Activated CD4-positive, alpha-beta memory T cell treated with anti-CD3 and anti-CD28 coated beads, Interleukin-2, amount 10 ng/mL, durations not matched to agents 7 days and 5 days (primary cell): ENCODE measurements around the gene SULT1A2. TPM values are rescaled to one million over a fixed set of nuclear protein-coding genes. Genes with fewer than 3 reads are reported as not detected.
A peak's percentile ranks its signal among the peaks of the same experiment; 100 is the strongest.
"Not testable (repeated sequence)": the region's sequence is repeated elsewhere in the genome, so short reads cannot be mapped to it uniquely, and the experiment has no call there.

Experiments used
- CTCF ChIA-PET: fragments of 350-600 bp; sonication (Branson Sonifier 250); formaldehyde crosslinking; loops from one replicate; lab custom pipeline; 2021; ENCODE audit warnings: antibody characterized with exemption, inconsistent platforms; lab: Charles Lee
- POLR2A ChIA-PET: fragments of 350-600 bp; sonication (Branson Sonifier 250); formaldehyde crosslinking; loops from one replicate; lab custom pipeline; 2021; ENCODE audit warnings: antibody characterized with exemption; lab: Charles Lee
- DNase-seq: peaks from one replicate; pipeline ENCODE4 v3.0.0-alpha.2; 2020
- H3K27ac Mint-ChIP-seq: one replicate; pipeline ENCODE4 v1.8.0; 2021; ENCODE audit warnings: mild to moderate bottlenecking, mixed read lengths
- H3K27me3 Mint-ChIP-seq: one replicate; pipeline ENCODE4 v1.8.0; 2021; ENCODE audit warnings: mixed read lengths
- H3K36me3 Mint-ChIP-seq: one replicate; pipeline ENCODE4 v1.8.0; 2021; ENCODE audit warnings: low read depth, mixed read lengths
- H3K4me1 Mint-ChIP-seq: one replicate; pipeline ENCODE4 v1.8.0; 2021; ENCODE audit warnings: mixed read lengths
- H3K4me3 Mint-ChIP-seq: one replicate; pipeline ENCODE4 v1.8.0; 2021; ENCODE audit warnings: mild to moderate bottlenecking, mixed read lengths
- H3K9me3 Mint-ChIP-seq: one replicate; pipeline ENCODE4 v1.8.0; 2021; ENCODE audit warnings: mixed read lengths
- total RNA-seq, 2 experiments: library from RNA; stranded (reverse); gene quantifications; one replicate each; pipeline ENCODE4 v1.2.3, GENCODE V29; 2021

The SULT1A2 gene
- total RNA-seq, result under 1 TPM; 0.13 to 0.15 TPM

DNA sequence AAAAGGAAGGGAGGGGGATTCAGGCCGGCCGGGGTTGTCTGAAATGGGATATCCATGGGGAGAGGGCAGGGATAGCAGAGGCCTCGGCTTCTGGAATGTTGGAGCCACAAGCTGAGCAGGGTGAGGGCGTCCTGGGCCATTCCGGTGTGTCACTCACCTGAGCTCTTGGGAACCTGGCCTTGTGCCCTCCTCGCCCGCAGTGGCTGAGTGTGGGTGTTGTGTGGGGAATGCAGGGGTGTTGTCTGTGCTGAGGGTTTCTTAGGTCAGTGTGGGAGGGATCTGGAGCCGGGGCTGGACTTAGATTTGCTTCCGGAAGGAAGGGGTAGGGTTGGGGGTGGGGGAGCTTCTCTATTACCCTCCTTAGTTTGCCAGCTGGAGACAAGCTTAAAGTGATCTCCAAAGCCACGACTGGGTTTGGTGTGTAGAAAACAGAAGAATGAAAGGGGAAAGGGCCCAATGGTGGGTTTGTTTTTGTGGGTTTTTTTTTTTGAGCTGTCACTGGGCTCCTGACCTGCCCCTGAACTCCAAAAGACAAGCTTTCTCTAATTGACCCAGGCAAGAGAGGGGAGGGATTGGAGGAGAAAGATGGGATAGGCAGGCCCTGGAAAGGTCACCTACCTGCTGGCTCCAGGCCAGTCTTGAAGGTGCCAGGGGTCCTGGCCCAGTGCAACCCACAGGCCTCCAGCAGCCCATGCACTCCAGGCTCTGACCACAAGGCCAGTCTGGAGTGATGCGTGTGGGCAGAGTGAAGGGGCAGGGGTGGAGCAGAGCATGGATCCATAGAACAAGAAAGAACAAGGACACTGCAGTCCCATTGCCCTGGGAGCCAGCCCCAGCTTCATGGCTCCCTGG is at the start of gene SULT1A2:
TSS of gene SULT1A2 (minus strand) at position 211 of the 852 bp plus-strand sequence. CDS start 1,120 bp downstream, outside the sequence.
- H3K4me1 Mint-ChIP-seq, result no peaks in the 10 kb centered on the region
- no peaks in the 10 kb centered on the region for H3K36me3 Mint-ChIP-seq
- no peak within 1 kb of the TSS for H3K4me3 Mint-ChIP-seq
- H3K9me3 Mint-ChIP-seq, result no peaks in the 10 kb centered on the region
- DNase-seq, result no peak
- ChIA-PET POLR2A (interaction anchor here (0.9 kb wide), 1 partner anchor 14 kb away, joined by 3 read pairs; no protein-coding TSS in a partner anchor), CTCF (no interaction called here)
- H3K27ac Mint-ChIP-seq, result no peak within 1 kb of the TSS
- no peaks in the 10 kb centered on the region for H3K27me3 Mint-ChIP-seq

DNA sequence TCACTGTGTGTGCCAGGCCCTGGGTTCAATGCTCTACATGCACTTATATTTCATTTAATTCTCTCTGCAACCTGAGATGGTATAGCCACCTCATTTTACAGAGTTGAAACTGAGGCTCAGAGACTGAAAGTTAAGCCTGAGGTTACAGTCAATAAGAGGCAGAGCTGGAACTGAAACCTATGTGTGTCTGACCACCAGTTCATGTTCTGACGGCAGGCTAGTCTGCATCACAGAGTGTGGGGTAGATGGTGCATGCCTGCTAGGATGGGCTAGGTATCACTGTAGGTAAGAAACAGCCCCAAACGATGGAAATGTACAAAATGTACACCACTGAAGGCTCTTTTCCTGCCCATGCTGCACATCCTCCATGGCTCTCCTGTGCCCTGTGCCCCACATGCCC is 43.1 kb upstream of the SULT1A2 start:
- H3K4me1 Mint-ChIP-seq, POLR2A ChIA-PET, DNase-seq, H3K9me3 Mint-ChIP-seq, CTCF ChIA-PET, H3K27me3 Mint-ChIP-seq, H3K36me3 Mint-ChIP-seq, H3K27ac Mint-ChIP-seq, H3K4me3 Mint-ChIP-seq: not testable (repeated sequence)

DNA sequence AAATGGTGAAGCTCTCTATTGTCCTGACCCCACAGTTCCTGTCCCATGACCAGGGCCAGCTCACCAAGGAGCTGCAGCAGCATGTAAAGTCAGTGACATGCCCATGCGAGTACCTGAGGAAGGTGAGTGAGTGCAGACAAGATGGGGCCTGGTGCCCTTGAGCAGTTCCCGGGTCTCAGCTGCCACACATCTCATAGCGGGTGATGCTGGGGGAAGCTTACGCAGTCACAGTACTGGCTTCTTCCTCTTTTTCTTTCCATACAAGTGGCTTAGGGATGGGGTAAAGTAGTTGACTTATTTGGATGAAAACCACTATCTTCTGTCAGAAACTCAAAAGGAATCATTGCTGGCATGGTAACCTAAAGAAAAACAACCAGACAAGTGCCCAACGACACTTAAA is 41.5 kb upstream of the SULT1A2 start:
- H3K27me3 Mint-ChIP-seq, CTCF ChIA-PET, H3K36me3 Mint-ChIP-seq, H3K4me3 Mint-ChIP-seq, POLR2A ChIA-PET, H3K4me1 Mint-ChIP-seq, H3K9me3 Mint-ChIP-seq, H3K27ac Mint-ChIP-seq, DNase-seq: not testable (repeated sequence)

DNA sequence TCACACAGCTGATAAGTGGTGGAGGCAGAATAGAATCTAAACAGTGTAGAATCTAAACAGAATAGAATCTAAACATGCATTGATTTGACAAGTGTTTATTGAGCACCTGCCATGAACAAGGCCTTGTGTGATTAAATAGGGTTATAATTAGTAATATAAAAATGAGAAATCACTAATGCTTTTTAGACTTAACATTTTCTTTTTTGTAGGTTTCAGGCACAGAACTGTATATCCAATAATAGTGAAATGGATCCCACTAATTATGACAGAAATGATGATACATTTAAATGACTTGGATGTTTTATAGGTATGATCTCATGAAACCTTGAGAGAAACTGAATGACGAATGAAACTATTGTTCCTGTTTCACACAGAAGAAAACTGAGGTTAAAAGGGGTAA is 40.9 kb upstream of the SULT1A2 start, which contains the start of gene NPIPB8:
TSS of gene NPIPB8 (plus strand) at position 301 of the 400 bp plus-strand sequence. CDS start 296 bp downstream, outside the sequence.
- H3K27ac Mint-ChIP-seq, H3K36me3 Mint-ChIP-seq, H3K9me3 Mint-ChIP-seq, H3K27me3 Mint-ChIP-seq, H3K4me3 Mint-ChIP-seq, POLR2A ChIA-PET, DNase-seq, H3K4me1 Mint-ChIP-seq: not testable (repeated sequence)
- CTCF ChIA-PET, result interaction anchor here (0.6 kb wide), 1 partner anchor 16 kb away, joined by 3 read pairs; no protein-coding TSS in a partner anchor

DNA sequence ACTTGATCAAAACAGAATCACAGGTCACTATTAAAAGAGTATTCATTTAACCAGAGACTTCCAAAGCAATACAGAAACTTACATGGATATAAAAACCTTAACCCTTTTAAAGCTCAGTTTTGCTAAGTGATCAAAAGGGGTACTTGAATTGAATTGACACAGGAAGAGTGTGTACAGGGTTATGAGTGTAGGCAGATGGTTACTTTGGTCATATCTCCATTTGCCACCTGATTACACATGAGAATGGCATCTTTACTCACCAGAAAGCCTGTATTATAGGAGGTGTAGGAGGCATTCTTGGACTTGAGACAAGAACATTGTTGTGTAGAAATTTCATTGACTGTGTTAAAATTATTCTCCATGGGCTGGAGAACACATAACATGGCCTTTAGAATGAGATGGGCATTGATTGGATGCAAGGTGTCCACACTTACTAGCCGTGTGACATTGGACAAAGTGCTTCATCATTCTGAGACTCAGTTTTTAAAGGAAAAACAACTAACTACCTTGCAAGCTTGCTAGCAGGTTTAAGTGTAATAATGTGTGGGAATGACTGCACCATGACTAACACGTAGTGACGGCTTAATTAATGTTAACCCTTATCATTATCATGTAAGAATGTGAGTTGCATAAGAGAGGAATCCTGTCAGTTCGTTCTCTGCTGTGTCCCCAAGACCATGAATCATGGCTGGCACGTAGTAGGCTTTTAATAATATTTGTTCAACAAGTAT is 39.4 kb upstream of the SULT1A2 start:
- H3K36me3 Mint-ChIP-seq, POLR2A ChIA-PET: not testable (repeated sequence)

DNA sequence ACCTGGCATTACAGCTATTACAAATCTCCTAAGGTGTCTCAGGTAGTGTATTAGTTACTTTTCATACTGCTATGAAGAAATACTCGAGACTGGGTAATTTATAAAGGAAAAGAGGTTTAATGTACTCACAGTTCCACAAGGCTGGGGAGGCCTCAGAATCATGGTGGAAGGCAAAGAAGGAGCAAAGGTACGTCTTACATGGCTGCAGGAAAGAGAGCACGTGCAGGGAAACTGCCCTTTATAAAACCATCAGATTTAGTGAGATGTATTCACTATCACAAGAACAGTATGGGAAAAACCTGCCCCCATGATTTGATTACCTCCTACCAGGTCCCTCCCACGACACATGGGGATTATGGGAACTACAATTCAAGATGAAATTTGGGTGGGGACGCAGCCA is 34.1 kb upstream of the SULT1A2 start:
- DNase-seq, H3K36me3 Mint-ChIP-seq, H3K27ac Mint-ChIP-seq, POLR2A ChIA-PET, CTCF ChIA-PET, H3K9me3 Mint-ChIP-seq, H3K4me1 Mint-ChIP-seq, H3K4me3 Mint-ChIP-seq: not testable (repeated sequence)
- H3K27me3 Mint-ChIP-seq, result peaks cover 13% of the 10 kb centered on the region

More for the DNA sequence above, 39.4 kb upstream of the SULT1A2 start:
- H3K27me3 Mint-ChIP-seq, DNase-seq, CTCF ChIA-PET, H3K9me3 Mint-ChIP-seq, H3K4me1 Mint-ChIP-seq, H3K27ac Mint-ChIP-seq, H3K4me3 Mint-ChIP-seq: not testable (repeated sequence)

DNA sequence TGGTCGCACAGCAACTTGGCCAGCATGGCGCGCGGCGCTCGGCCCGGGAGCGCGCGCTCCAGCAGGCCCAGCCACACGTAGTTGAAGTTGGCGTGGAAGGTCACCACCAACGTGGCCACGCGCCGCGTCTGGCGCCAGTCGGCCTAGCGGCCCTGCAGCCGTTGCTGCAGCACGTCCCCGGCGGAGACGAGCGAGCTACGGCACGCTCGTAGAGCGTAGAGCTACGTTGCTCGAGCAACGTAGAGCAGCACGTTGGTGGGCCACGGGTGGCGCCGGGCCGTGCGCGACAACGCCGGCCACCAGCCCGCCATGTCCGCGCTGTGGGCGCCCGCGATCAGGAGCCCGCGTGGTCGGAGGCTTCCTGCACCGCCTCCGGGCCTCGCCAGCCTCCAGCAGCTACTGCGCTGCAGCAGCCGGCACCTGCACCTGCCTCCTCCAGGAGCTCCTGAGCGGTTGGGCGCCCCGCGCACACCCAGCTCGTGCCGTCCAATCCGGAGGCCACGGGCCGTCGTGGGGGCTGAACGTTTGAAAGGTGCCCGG is 26.4 kb upstream of the SULT1A2 start:
- CTCF ChIA-PET, result interaction anchor here (0.9 kb wide), 1 partner anchor 69 kb away, joined by 3 read pairs; the partner anchor contains the start of gene SGF29
- peaks cover 17% of the 10 kb centered on the region for H3K4me1 Mint-ChIP-seq
- H3K36me3 Mint-ChIP-seq, result no peaks in the 10 kb centered on the region
- no peaks in the 10 kb centered on the region for H3K9me3 Mint-ChIP-seq
- no peak overlapping the region for H3K27ac Mint-ChIP-seq
- POLR2A ChIA-PET, result interaction anchor here (1.0 kb wide), 1 partner anchor 14 kb away, joined by 5 read pairs; the partner anchor contains the start of gene SULT1A1
- H3K27me3 Mint-ChIP-seq, result peaks cover 16% of the 10 kb centered on the region
- H3K4me3 Mint-ChIP-seq, result peak overlapping the region; percentile 77
- peak; percentile 60 for DNase-seq

DNA sequence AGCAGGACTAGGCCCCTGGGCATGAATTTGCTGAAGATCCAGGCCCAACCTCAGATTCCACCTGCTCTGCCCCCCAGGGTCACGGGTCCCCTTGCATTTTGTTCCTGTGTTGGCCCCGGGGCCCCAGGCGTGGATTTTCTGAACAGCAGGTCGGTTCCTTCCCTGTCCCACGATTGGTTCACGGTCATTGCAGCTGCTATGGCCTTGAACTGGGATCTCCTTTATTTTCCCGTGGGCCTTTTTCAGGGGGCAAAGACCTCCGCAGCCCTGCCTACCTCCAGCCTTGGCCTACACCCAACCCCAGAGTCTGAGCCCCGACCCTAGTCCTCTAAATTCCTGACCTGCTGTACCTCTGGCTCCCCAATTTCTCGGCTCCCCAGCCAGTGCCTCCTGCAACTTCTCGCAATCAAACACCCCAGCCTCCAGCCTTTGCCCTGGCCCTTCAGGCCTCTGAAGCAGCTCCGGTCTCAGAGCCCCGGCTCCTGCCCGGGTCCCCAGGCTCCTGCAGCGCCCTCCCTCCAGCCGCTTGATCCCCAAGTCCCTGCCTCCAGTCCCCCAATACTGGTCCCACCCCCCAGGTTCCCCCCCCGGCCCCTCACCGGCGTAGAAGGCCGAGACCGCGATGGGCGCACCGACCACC is 25.8 kb upstream of the SULT1A2 start:
- CTCF ChIA-PET, H3K27ac Mint-ChIP-seq, H3K9me3 Mint-ChIP-seq, DNase-seq, H3K36me3 Mint-ChIP-seq: not testable (repeated sequence)
- POLR2A ChIA-PET, result interaction anchor here (1.0 kb wide), 1 partner anchor 13 kb away, joined by 5 read pairs; the partner anchor contains the start of gene SULT1A1
- Mint-ChIP-seq H3K4me1 (peaks cover 17% of the 10 kb centered on the region), H3K4me3 (peak overlapping the region; percentile 77), H3K27me3 (peaks cover 15% of the 10 kb centered on the region)

DNA sequence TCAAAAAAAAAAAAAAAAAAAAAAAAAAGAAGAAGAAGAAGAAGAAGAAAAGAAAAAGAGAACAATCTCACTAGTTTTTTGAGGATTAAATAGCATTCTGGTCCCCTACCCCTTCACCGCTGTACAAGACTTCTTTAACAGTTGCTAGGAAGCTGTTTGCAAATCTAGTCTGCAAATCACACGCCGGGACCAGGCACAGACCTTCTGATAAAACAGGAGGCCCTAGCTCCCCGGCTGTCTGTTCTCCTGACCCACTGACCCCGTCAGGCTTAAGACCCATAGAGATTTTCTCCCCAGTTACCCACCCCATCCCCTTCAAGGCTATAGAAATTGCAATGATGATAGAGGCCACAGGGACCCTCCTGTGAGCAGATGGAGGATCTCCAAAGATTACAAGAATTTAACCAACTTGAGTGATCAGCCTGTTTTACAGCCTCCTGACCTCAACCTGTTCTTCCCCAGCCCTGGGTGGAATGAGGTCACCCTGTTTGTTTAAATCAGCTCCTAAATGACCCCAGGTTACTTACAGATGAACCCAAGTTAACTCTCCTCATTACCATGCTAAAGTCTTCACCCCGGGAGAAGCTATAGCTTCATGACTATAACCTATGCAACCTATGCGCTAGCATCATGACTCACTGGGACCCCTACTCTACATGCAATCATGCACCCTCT is 24.8 kb upstream of the SULT1A2 start:
- POLR2A ChIA-PET, result no interaction called here
- Mint-ChIP-seq H3K4me3 (peak overlapping the region; percentile 36), H3K27me3 (peaks cover 10% of the 10 kb centered on the region), H3K27ac (no peak overlapping the region), H3K36me3 (no peaks in the 10 kb centered on the region), H3K9me3 (no peaks in the 10 kb centered on the region), H3K4me1 (peaks cover 17% of the 10 kb centered on the region)
- DNase-seq, result no peak
- CTCF ChIA-PET, result interaction anchor here (0.7 kb wide), 1 partner anchor 16 kb away, joined by 3 read pairs; no protein-coding TSS in a partner anchor

DNA sequence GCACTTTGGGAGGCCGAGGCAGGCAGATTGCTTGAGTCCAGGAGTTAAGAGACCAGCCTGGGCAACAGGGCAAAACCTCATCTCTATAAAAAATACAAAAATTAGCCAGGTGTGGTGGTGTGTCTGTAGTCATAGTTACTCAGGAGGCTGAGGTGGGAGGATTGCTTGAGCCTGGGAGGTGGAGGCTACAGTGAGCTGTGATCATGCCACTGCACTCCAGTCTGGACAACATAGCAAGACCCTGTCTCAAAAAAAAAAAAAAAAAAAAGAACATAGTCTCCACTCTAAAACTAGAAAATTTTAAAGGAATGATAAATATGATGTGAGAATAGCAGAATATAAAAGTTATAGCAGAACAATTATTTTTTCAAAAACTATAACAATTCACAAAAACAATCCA is 23.5 kb upstream of the SULT1A2 start:
- POLR2A ChIA-PET, H3K27ac Mint-ChIP-seq, CTCF ChIA-PET, H3K9me3 Mint-ChIP-seq, H3K4me3 Mint-ChIP-seq, H3K36me3 Mint-ChIP-seq, H3K27me3 Mint-ChIP-seq, DNase-seq: not testable (repeated sequence)
- H3K4me1 Mint-ChIP-seq, result peaks cover 17% of the 10 kb centered on the region

DNA sequence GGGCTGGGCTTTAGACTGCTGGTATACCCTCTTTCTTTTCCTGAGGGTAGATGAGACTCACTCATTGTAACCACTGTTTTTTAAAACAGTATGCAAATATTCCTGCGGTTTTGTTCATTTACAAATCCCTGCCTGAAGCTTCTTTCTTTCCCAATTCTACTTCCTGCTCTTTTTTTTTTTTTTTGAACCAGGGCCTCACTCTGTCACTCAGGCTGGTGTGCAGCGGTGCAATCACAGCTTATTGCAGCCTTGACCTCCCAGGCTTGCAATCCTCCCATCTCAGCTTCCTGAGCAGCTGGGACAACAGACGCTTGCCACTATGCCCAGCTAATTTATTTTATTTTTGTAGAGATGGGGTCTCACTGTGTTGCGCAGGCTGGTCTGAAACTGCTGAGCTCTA is 21.0 kb upstream of the SULT1A2 start:
- CTCF ChIA-PET, result no interaction called here
- no peaks in the 10 kb centered on the region for H3K27me3 Mint-ChIP-seq

DNA sequence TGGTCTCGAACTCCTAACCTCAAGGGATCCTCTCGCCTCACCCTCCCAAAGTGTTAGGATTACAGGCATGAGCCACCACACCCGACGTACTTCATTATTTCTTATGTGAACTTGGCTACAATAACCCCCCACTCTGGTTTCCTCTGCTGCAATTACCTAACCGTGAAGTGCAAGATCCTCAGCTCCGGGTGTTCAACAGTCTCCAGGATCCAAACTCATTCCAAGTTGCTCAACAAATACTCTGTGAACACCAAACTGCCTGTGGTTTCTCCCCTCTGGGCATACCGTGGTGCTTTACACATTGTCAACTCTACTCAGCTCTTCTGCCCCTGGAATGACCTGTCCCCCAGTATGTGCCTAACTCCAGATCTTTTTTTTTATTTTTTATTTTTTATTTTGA is 19.8 kb upstream of the SULT1A2 start:
- ChIA-PET POLR2A (no interaction called here), CTCF (interaction anchor here (0.5 to 1.3 kb wide), 5 partner anchors 61 to 339 kb away, joined by 3 to 4 read pairs (median 3); no protein-coding TSS in a partner anchor)
- Mint-ChIP-seq H3K4me1 (peaks cover 2% of the 10 kb centered on the region), H3K9me3 (no peaks in the 10 kb centered on the region), H3K36me3 (no peaks in the 10 kb centered on the region), H3K27me3 (no peaks in the 10 kb centered on the region), H3K27ac (no peak overlapping the region), H3K4me3 (no peak overlapping the region)
- DNase-seq, result no peak

More for the DNA sequence above, 21.0 kb upstream of the SULT1A2 start:
- Mint-ChIP-seq H3K27ac (no peak overlapping the region), H3K4me3 (no peak overlapping the region), H3K36me3 (no peaks in the 10 kb centered on the region), H3K9me3 (no peaks in the 10 kb centered on the region), H3K4me1 (peaks cover 11% of the 10 kb centered on the region)
- POLR2A ChIA-PET, result no interaction called here
- DNase-seq, result no peak
